Gastroesophageal sphincter (tissue), 3 donors: ENCODE results near the gene CTNNA2.

Source experiments
- EP300 ChIP-seq: sonication (generic); formaldehyde crosslinking; IDR thresholded peaks from one replicate; pipeline ENCODE4 v1.6.1; 2017; ENCODE audit warnings: antibody characterized with exemption, mild to moderate bottlenecking
- POLR2A ChIP-seq, 2 donors: fragments of 450-650 bp; IDR thresholded peaks; one replicate each; pipeline ENCODE4 v1.6.1; 2017; ENCODE audit warnings: antibody characterized with exemption in 2 of 2, mild to moderate bottlenecking in 2 of 2, moderate library complexity in 1 of 2
- POLR2AphosphoS5 ChIP-seq: sonication (generic); formaldehyde crosslinking; IDR thresholded peaks from one replicate; pipeline ENCODE4 v1.6.1; 2017; ENCODE audit warnings: antibody characterized with exemption
- TF ChIP-seq, protein P1 (sequence below), 4 experiments: fragments of 200-600 bp in 2 of 4; fragments of 450-650 bp in 2 of 4; sonication (generic) in 1 of 4; IDR thresholded peaks; one replicate each; pipeline ENCODE4 v1.5.1; 2017 to 2019; ENCODE audit warnings: antibody characterized with exemption in 4 of 4, mild to moderate bottlenecking in 2 of 4, moderate library complexity in 2 of 4

DNA sequence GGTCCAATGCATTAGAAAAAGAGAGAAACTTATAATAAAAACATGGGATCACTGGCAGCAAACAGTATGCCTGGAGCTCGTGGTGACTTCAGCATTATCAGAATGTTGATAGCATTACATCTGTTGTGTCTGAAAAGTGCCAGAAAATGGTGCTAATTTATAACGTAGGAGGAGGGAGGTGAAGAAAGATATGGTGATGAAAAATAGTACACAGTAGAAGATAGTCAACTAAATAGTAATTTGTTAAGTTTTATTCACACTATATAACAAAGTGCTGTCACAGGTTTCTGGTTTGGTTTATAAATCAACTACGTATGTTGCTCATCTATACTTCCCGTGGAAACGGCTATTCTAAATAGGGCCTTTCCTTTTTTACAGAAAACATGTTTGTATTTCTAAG is 674.3 kb downstream of the CTNNA2 start:
- TF ChIP-seq, protein P1, sequence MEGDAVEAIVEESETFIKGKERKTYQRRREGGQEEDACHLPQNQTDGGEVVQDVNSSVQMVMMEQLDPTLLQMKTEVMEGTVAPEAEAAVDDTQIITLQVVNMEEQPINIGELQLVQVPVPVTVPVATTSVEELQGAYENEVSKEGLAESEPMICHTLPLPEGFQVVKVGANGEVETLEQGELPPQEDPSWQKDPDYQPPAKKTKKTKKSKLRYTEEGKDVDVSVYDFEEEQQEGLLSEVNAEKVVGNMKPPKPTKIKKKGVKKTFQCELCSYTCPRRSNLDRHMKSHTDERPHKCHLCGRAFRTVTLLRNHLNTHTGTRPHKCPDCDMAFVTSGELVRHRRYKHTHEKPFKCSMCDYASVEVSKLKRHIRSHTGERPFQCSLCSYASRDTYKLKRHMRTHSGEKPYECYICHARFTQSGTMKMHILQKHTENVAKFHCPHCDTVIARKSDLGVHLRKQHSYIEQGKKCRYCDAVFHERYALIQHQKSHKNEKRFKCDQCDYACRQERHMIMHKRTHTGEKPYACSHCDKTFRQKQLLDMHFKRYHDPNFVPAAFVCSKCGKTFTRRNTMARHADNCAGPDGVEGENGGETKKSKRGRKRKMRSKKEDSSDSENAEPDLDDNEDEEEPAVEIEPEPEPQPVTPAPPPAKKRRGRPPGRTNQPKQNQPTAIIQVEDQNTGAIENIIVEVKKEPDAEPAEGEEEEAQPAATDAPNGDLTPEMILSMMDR (IDR thresholded peaks at IDR 0.05): no peak
- TF ChIP-seq EP300: no peak
- no peak for TF ChIP-seq POLR2A (IDR thresholded peaks at IDR 0.05)
- no peak for TF ChIP-seq POLR2AphosphoS5
